SK-N-SH (cell line): Measurements from ENCODE around the gene COL2A1. TPM values are rescaled to one million over a fixed set of nuclear protein-coding genes. Genes with fewer than 3 reads are reported as not detected.

Source experiments
- CTCF ChIA-PET: fragments of 300-600, 350-600 bp; formaldehyde crosslinking; extraction: SDS; loops from one replicate; lab custom pipeline; 2021; lab: Yijun Ruan, JAX
- POLR2A ChIA-PET: fragments of 350-600 bp; sonication (Branson Sonifier 250); formaldehyde crosslinking; extraction: SDS; loops from one replicate; lab custom pipeline; 2020; ENCODE audit warnings: antibody characterized with exemption, inconsistent platforms; lab: Yijun Ruan, JAX
- DNase-seq: peaks from one replicate; pipeline ENCODE4 v3.0.0; 2012
- H2AFZ ChIP-seq: fragments of 200-600 bp; sonication (generic); 2 replicates; pipeline ENCODE4 v1.8.1; 2016; ENCODE audit warnings: antibody characterized with exemption, mild to moderate bottlenecking, low read depth
- H3F3A ChIP-seq: fragments of 200-600 bp; sonication (generic); replicated peaks from 2 replicates; pipeline ENCODE3; 2016; ENCODE audit warnings: antibody characterized with exemption, mild to moderate bottlenecking; ENCODE audit not compliant: insufficient read depth
- H3K27ac ChIP-seq, 2 experiments: fragments of 200-500 bp in 1 of 2; fragments of 200-600 bp in 1 of 2; sonication (Bioruptor generic) in 1 of 2; sonication (generic), shearing (Covaris generic) in 1 of 2; 2 replicates each; pipeline versions ENCODE4 v1.5.1 to v1.6.1; 2014 to 2016; ENCODE audit warnings: low read depth in 2 of 2, inconsistent platforms in 1 of 2, low read length in 1 of 2, mild to moderate bottlenecking in 1 of 2, mixed read lengths in 1 of 2
- H3K27me3 ChIP-seq: fragments of 200-600 bp; sonication (generic), shearing (Covaris generic); 2 replicates; pipeline ENCODE4 v1.6.1; 2016; ENCODE audit warnings: mixed run types; ENCODE audit not compliant: insufficient read depth
- H3K36me3 ChIP-seq, 2 experiments: fragments of 200-500 bp in 1 of 2; fragments of 200-600 bp in 1 of 2; sonication (Bioruptor generic) in 1 of 2; sonication (generic) in 1 of 2; replicated peaks in 1 of 2; 2 replicates each; pipeline versions ENCODE3 to v1.5.1; 2014 to 2016; ENCODE audit warnings: low read length in 1 of 2, mild to moderate bottlenecking in 1 of 2; ENCODE audit not compliant: insufficient read depth in 2 of 2, control insufficient read depth in 1 of 2
- H3K4me1 ChIP-seq, 2 experiments: fragments of 200-500 bp in 1 of 2; fragments of 200-600 bp in 1 of 2; sonication (Bioruptor generic) in 1 of 2; sonication (generic), shearing (Covaris generic) in 1 of 2; 2 replicates each; pipeline versions ENCODE4 v1.5.1 to v1.6.1; 2014 to 2016; ENCODE audit warnings: low read depth in 1 of 2, low read length in 1 of 2, mixed run types in 1 of 2; ENCODE audit not compliant: insufficient read depth in 2 of 2, control insufficient read depth in 1 of 2
- H3K4me2 ChIP-seq: fragments of 200-600 bp; sonication (generic), shearing (Covaris generic); 2 replicates; pipeline ENCODE4 v1.6.1; 2017; ENCODE audit warnings: mixed run types
- H3K4me3 ChIP-seq, 2 experiments: fragments of 200-500 bp in 1 of 2; fragments of 200-600 bp in 1 of 2; sonication (Bioruptor generic) in 1 of 2; sonication (generic), shearing (Covaris generic) in 1 of 2; 2 replicates each; pipeline versions ENCODE4 v1.5.1 to v1.8.1; 2014 to 2016; ENCODE audit warnings: low read depth in 2 of 2, inconsistent platforms in 1 of 2, low read length in 1 of 2, mild to moderate bottlenecking in 1 of 2, mixed read lengths in 1 of 2, moderate library complexity in 1 of 2
- H3K79me2 ChIP-seq: fragments of 200-600 bp; sonication (generic); 2 replicates; pipeline ENCODE4 v1.8.1; 2017; ENCODE audit warnings: mild to moderate bottlenecking; ENCODE audit not compliant: insufficient read depth
- H3K9ac ChIP-seq: fragments of 200-600 bp; sonication (generic); 2 replicates; pipeline ENCODE4 v1.6.1; 2017; ENCODE audit warnings: mixed run types
- H3K9me2 ChIP-seq: fragments of 200-600 bp; sonication (generic); 2 replicates; pipeline ENCODE4 v1.6.1; 2017; ENCODE audit warnings: mixed run types
- H3K9me3 ChIP-seq: fragments of 200-600 bp; sonication (generic); 2 replicates; pipeline ENCODE4 v1.6.1; 2017; ENCODE audit warnings: mixed run types, mild to moderate bottlenecking, moderate library complexity
- H4K20me1 ChIP-seq: fragments of 200-600 bp; sonication (generic); 2 replicates; pipeline ENCODE4 v1.6.1; 2017; ENCODE audit warnings: mild to moderate bottlenecking, mixed run types; ENCODE audit not compliant: insufficient read depth
- CHD2 ChIP-seq: fragments of 150-350 bp; IDR thresholded peaks from 2 replicates; pipeline ENCODE4 v1.6.1; 2018; ENCODE audit warnings: low read length; ENCODE audit not compliant: partially characterized antibody
- CTCF ChIP-seq: fragments of 200-600 bp; sonication (generic); IDR thresholded peaks from 2 replicates; pipeline ENCODE4 v1.6.1; 2017; ENCODE audit warnings: antibody characterized with exemption, mild to moderate bottlenecking, moderate library complexity
- ELF1 ChIP-seq: IDR thresholded peaks from 2 replicates; pipeline ENCODE4 v1.4.0; 2012
- EZH2phosphoT487 ChIP-seq: fragments of 200-600 bp; sonication (generic); IDR thresholded peaks from 2 replicates; pipeline ENCODE4 v1.6.1; 2017; ENCODE audit warnings: low read depth, mixed run types, mild to moderate bottlenecking, antibody characterized with exemption, moderate library complexity, borderline replicate concordance
- FOSL2 ChIP-seq: IDR thresholded peaks from 2 replicates; pipeline ENCODE4 v1.4.0; 2012; ENCODE audit warnings: low read depth, mild to moderate bottlenecking, moderate library complexity, borderline replicate concordance
- FOXM1 ChIP-seq: IDR thresholded peaks from 2 replicates; pipeline ENCODE4 v1.4.0; 2012; ENCODE audit warnings: low read depth, mild to moderate bottlenecking
- GABPA ChIP-seq: IDR thresholded peaks from 2 replicates; pipeline ENCODE4 v1.4.0; 2012; ENCODE audit warnings: low read depth, mild to moderate bottlenecking
- GATA2 ChIP-seq: sonication (generic); formaldehyde crosslinking; IDR thresholded peaks from 2 replicates; pipeline ENCODE4 v1.5.0; 2020; ENCODE audit warnings: mild to moderate bottlenecking, missing genetic modification reagents
- JUND ChIP-seq: IDR thresholded peaks from 2 replicates; pipeline ENCODE4 v1.4.0; 2012
- MEF2A ChIP-seq: IDR thresholded peaks from 2 replicates; pipeline ENCODE4 v1.4.0; 2012; ENCODE audit warnings: low read depth, borderline replicate concordance
- MXI1 ChIP-seq: IDR thresholded peaks from 2 replicates; pipeline ENCODE4 v1.6.1; 2012; ENCODE audit warnings: mild to moderate bottlenecking, low read depth, low read length, improper control_type of control experiment
- NFIC ChIP-seq: IDR thresholded peaks from 2 replicates; pipeline ENCODE4 v1.4.0; 2012; ENCODE audit warnings: borderline replicate concordance
- NRF1 ChIP-seq: IDR thresholded peaks from 2 replicates; pipeline ENCODE4 v1.6.1; 2012; ENCODE audit warnings: low read depth, mild to moderate bottlenecking, low read length
- PBX3 ChIP-seq: IDR thresholded peaks from 2 replicates; pipeline ENCODE4; 2012
- RAD21 ChIP-seq: IDR thresholded peaks from 2 replicates; pipeline ENCODE4 v1.6.1; 2012; ENCODE audit warnings: mild to moderate bottlenecking, low read length
- RCOR1 ChIP-seq: fragments of 150-350 bp; IDR thresholded peaks from 2 replicates; pipeline ENCODE4 v1.6.1; 2017; ENCODE audit warnings: antibody characterized with exemption, low read length
- RFX5 ChIP-seq: IDR thresholded peaks from 2 replicates; pipeline ENCODE4 v1.6.1; 2012; ENCODE audit warnings: mild to moderate bottlenecking, improper control_type of control experiment, low read length
- SIN3A ChIP-seq: IDR thresholded peaks from 2 replicates; pipeline ENCODE4 v1.6.1; 2012; ENCODE audit warnings: low read depth, mild to moderate bottlenecking, low read length, moderate library complexity, borderline replicate concordance
- TAF1 ChIP-seq: IDR thresholded peaks from 2 replicates; pipeline ENCODE4 v1.6.1; 2012; ENCODE audit warnings: low read depth, mild to moderate bottlenecking, low read length, moderate library complexity, borderline replicate concordance
- TCF12 ChIP-seq: IDR thresholded peaks from 2 replicates; pipeline ENCODE4 v1.4.0; 2012
- USF1 ChIP-seq: IDR thresholded peaks from 2 replicates; pipeline ENCODE4 v1.4.0; 2012; ENCODE audit warnings: low read depth, borderline replicate concordance
- YY1 ChIP-seq: IDR thresholded peaks from 2 replicates; pipeline ENCODE4 v1.4.0; 2012; ENCODE audit warnings: low read depth, mild to moderate bottlenecking
- WGBS: methylation state at CpG from one replicate; pipeline ENCODE4 v1.1.6; 2017; ENCODE audit warnings: low lambda C conversion rate; 5-methylcytosine and 5-hydroxymethylcytosine counted together
- polyA plus RNA-seq, 3 experiments: library from polyadenylated mRNA; depleted of rRNA; stranded (reverse); fragments of >200 nt; gene quantifications; 2 replicates each; pipeline ENCODE4 v1.2.3, GENCODE V29; 2012

The COL2A1 gene
- polyA plus RNA-seq, 1 of the 3 experiments (the other 2 are of a cell fraction) = 0.02 TPM

GRCh38 chr12:48043771-48044170, 39.5 kb upstream of the COL2A1 start:
- Histone ChIP-seq H3K9me2 (no peaks in the 10 kb centered on the region), H3K79me2 (no peaks in the 10 kb centered on the region), H4K20me1 (no peaks in the 10 kb centered on the region), H3K36me3 (peaks cover 37 to 57% of the 10 kb centered on the region in 2 experiments), H3K4me1 (no peaks in the 10 kb centered on the region), H3K9ac (no peak overlapping the region), H3F3A (no peaks in the 10 kb centered on the region), H3K4me3 (no peak overlapping the region), H2AFZ (no peak overlapping the region), H3K9me3 (no peaks in the 10 kb centered on the region), H3K27ac (no peak overlapping the region), H3K4me2 (no peak overlapping the region), H3K27me3 (no peaks in the 10 kb centered on the region)
- TF ChIP-seq MXI1 (no peak), JUND (no peak), TAF1 (no peak), ELF1 (no peak), GABPA (no peak), RAD21 (no peak), MEF2A (no peak), FOXM1 (no peak), TCF12 (no peak), GATA2 (CRISPR knock-in tag) (no peak), SIN3A (no peak), EZH2phosphoT487 (no peak)
- no peak for DNase-seq
- WGBS = 84% methylated on average over 4 of the region's 4 CpGs
- POLR2A ChIA-PET = no interaction called here
- CTCF ChIA-PET = no interaction called here

- Histone ChIP-seq H3K9me3 (no peaks in the 10 kb centered on the region), H3F3A (no peaks in the 10 kb centered on the region), H3K4me3 (no peak overlapping the region), H3K9ac (no peak overlapping the region), H3K79me2 (no peaks in the 10 kb centered on the region), H3K4me1 (no peaks in the 10 kb centered on the region), H3K4me2 (no peak overlapping the region), H2AFZ (no peak overlapping the region), H4K20me1 (no peaks in the 10 kb centered on the region), H3K27me3 (no peaks in the 10 kb centered on the region), H3K9me2 (no peaks in the 10 kb centered on the region), H3K27ac (no peak overlapping the region), H3K36me3 (peaks cover 29 to 38% of the 10 kb centered on the region in 2 experiments)
- WGBS = 79% methylated on average over 4 of the region's 5 CpGs
- TF ChIP-seq USF1 (no peak), PBX3 (no peak), YY1 (no peak), JUND (no peak), MXI1 (no peak), RAD21 (no peak), RFX5 (no peak), TCF12 (no peak), CHD2 (no peak), NRF1 (no peak), SIN3A (no peak), NFIC (no peak), RCOR1 (no peak), MEF2A (no peak), CTCF (no peak), ELF1 (no peak), FOSL2 (no peak)
- POLR2A ChIA-PET = no interaction called here
- DNase-seq = no peak
- CTCF ChIA-PET = no interaction called here
Measured at GRCh38 chr12:48041591-48042423, 37.5 kb upstream of the COL2A1 start.
